BLaER1 (cell line): ENCODE measurements around the gene TRAPPC3L.

Source experiments
- H3K27ac ChIP-seq: shearing (Covaris generic); formaldehyde crosslinking; 2 replicates; pipeline ENCODE4 v1.8.1; 2022
- H3K27me3 ChIP-seq: shearing (Covaris generic); formaldehyde crosslinking; 2 replicates; pipeline ENCODE4 v1.8.1; 2022
- H3K36me3 ChIP-seq: shearing (Covaris generic); formaldehyde crosslinking; 2 replicates; pipeline ENCODE4 v1.8.1; 2022
- H3K4me1 ChIP-seq: shearing (Covaris generic); formaldehyde crosslinking; 2 replicates; pipeline ENCODE4 v1.8.1; 2022
- H3K4me2 ChIP-seq: shearing (Covaris generic); formaldehyde crosslinking; 2 replicates; pipeline ENCODE4 v1.8.1; 2022
- H3K4me3 ChIP-seq: shearing (Covaris generic); formaldehyde crosslinking; 2 replicates; pipeline ENCODE4 v1.8.1; 2022
- H3K9ac ChIP-seq: shearing (Covaris generic); formaldehyde crosslinking; 2 replicates; pipeline ENCODE4 v1.8.1; 2022
- H3K9me3 ChIP-seq: shearing (Covaris generic); formaldehyde crosslinking; 2 replicates; pipeline ENCODE4 v1.8.1; 2022
- H4K20me1 ChIP-seq: shearing (Covaris generic); formaldehyde crosslinking; 2 replicates; pipeline ENCODE4 v1.8.1; 2022
- Cebpa-rat ChIP-seq: shearing (Covaris generic); IDR thresholded peaks from 2 replicates; pipeline ENCODE4 v1.8.1; 2022

The TRAPPC3L gene

DNA sequence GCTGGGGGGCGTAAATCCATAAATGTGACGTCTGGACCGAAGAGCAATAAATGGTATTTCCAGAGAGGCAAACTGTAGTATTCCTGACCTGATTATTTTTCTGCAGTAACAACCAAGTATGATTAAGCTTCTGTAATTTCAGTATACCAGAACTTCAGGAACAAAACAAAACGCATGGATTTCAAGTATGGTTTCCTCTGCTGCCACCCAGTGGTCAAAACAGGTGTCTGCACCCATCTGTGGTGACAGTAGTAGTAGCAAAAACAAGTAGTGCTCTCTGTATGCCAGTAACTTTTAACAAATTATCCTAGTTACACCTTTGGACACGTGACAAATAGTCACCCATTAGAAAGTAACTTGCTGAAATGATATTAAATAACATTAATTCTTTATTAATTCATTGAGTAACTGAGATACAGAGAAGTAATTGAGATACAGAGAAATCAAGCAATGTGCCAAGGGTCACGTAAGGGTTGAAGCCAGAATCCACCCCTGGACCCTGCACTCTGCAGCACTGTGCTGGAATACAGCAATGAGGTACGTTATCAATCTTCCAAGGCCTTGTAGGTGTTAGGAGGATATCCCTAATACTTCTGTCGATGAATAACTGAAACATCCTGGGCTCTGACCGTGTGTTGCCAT lies 16.0 kb upstream of the TRAPPC3L start:
- no peak for TF ChIP-seq Cebpa-rat
- Histone ChIP-seq H3K36me3 (no peaks in the 10 kb centered on the region), H3K4me2 (no peak overlapping the region)

GRCh38 chr6:116560130-116560529 lies 14.6 kb upstream of the TRAPPC3L start:
- Histone ChIP-seq H3K27me3 (peaks cover 5% of the 10 kb centered on the region; the same call in 1 of the 2 replicates), H3K9ac (no peak overlapping the region), H3K4me3 (no peak overlapping the region), H4K20me1 (no peaks in the 10 kb centered on the region), H3K9me3 (no peaks in the 10 kb centered on the region), H3K4me1 (no peaks in the 10 kb centered on the region), H3K36me3 (no peaks in the 10 kb centered on the region), H3K27ac (no peak overlapping the region), H3K4me2 (no peak overlapping the region)
- TF ChIP-seq Cebpa-rat: no peak

More for the DNA sequence above, 16.0 kb upstream of the TRAPPC3L start:
- H3K9ac ChIP-seq: no peak overlapping the region
- H3K9me3 ChIP-seq: no peaks in the 10 kb centered on the region
- H3K4me1 ChIP-seq: no peaks in the 10 kb centered on the region
- no peak overlapping the region for H3K4me3 ChIP-seq
- peaks cover 11% of the 10 kb centered on the region; the same call in 1 of the 2 replicates for H3K27me3 ChIP-seq
- no peaks in the 10 kb centered on the region for H4K20me1 ChIP-seq
- H3K27ac ChIP-seq: no peak overlapping the region

DNA sequence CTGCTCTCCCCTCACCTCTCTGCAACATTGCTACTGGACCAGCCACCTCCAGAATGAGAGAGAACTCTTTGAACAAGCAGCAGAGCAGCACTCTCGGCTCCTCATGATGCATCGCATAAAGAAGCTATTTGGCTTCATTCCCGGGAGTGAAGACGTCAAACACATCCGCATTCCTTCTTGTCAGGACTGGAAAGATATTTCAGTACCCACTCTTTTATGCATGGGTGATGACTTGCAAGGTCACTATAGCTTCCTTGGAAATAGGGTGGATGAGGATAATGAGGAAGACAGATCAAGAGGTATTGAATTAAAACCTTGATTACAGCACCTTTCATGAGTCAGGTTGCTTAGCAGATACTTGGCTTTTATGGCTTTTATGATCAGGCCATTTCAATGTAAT lies 12.4 kb upstream of the TRAPPC3L start:
- no peaks in the 10 kb centered on the region for H3K4me1 ChIP-seq
- no peak overlapping the region for H3K27ac ChIP-seq

GRCh38 chr6:116556814-116557415 lies 11.4 kb upstream of the TRAPPC3L start:
- no peak for TF ChIP-seq Cebpa-rat
- Histone ChIP-seq H3K4me1 (no peaks in the 10 kb centered on the region), H3K9me3 (no peaks in the 10 kb centered on the region), H3K4me3 (no peak overlapping the region), H3K4me2 (no peak overlapping the region), H3K36me3 (no peaks in the 10 kb centered on the region), H3K9ac (no peak overlapping the region), H4K20me1 (no peaks in the 10 kb centered on the region), H3K27ac (no peak overlapping the region), H3K27me3 (no peaks in the 10 kb centered on the region)

More for the DNA sequence above, 12.4 kb upstream of the TRAPPC3L start:
- Histone ChIP-seq H3K9ac (no peak overlapping the region), H3K9me3 (no peaks in the 10 kb centered on the region), H3K36me3 (no peaks in the 10 kb centered on the region), H3K27me3 (no peaks in the 10 kb centered on the region), H3K4me2 (no peak overlapping the region), H4K20me1 (no peaks in the 10 kb centered on the region), H3K4me3 (no peak overlapping the region)
- TF ChIP-seq Cebpa-rat: no peak

- Histone ChIP-seq H4K20me1 (no peaks in the 10 kb centered on the region), H3K36me3 (no peaks in the 10 kb centered on the region), H3K4me2 (no peak overlapping the region), H3K4me1 (no peaks in the 10 kb centered on the region), H3K9ac (no peak overlapping the region), H3K27ac (no peak overlapping the region), H3K27me3 (no peaks in the 10 kb centered on the region), H3K4me3 (no peak overlapping the region), H3K9me3 (no peaks in the 10 kb centered on the region)
- no peak for TF ChIP-seq Cebpa-rat
Measured at GRCh38 chr6:116556065-116556464, 10.6 kb upstream of the TRAPPC3L start.

GRCh38 chr6:116553451-116553850 lies 8.0 kb upstream of the TRAPPC3L start, which contains the start of gene CALHM4:
CALHM4 (plus strand) TSS chr6:116553751; CDS start chr6:116553794, 43 bp downstream.
- Histone ChIP-seq H3K4me1 (no peaks in the 10 kb centered on the region), H3K36me3 (no peaks in the 10 kb centered on the region), H3K9ac (no peak within 1 kb of the TSS), H3K4me3 (no peak within 1 kb of the TSS), H3K27ac (no peak within 1 kb of the TSS), H3K27me3 (no peaks in the 10 kb centered on the region), H4K20me1 (no peaks in the 10 kb centered on the region), H3K9me3 (no peaks in the 10 kb centered on the region), H3K4me2 (no peak within 1 kb of the TSS)
- no peak for TF ChIP-seq Cebpa-rat

DNA sequence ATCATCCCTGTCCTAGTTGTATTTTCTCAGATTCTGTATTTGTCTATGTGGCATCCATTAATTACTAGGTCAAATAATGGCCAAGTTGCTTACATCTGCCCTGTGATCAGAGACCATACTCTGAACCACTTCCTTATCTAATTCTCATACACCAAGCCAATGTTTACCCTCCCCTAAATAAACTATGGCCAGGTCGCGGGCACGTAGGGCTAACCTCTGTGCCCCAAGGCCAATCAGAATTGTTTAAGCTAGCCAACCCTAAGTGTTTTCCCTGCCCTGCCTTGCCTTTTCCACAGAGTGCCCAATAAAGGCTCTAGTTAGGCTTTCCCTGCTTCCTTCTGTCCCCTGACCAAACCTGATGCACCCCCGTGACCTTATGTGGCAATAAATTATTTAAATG lies 5.3 kb upstream of the TRAPPC3L start:
- no peaks in the 10 kb centered on the region for H4K20me1 ChIP-seq
- no peaks in the 10 kb centered on the region for H3K27me3 ChIP-seq
- no peak for TF ChIP-seq Cebpa-rat
- H3K4me2 ChIP-seq: no peak overlapping the region
- H3K4me1 ChIP-seq: no peaks in the 10 kb centered on the region
- H3K27ac ChIP-seq: no peak overlapping the region
- H3K36me3 ChIP-seq: no peaks in the 10 kb centered on the region
- no peak overlapping the region for H3K4me3 ChIP-seq
- no peak overlapping the region for H3K9ac ChIP-seq
- no peaks in the 10 kb centered on the region for H3K9me3 ChIP-seq

- H3K9ac ChIP-seq: no peak overlapping the region
- no peaks in the 10 kb centered on the region for H3K9me3 ChIP-seq
- no peak overlapping the region for H3K4me2 ChIP-seq
- no peaks in the 10 kb centered on the region for H3K27me3 ChIP-seq
- H3K36me3 ChIP-seq: no peaks in the 10 kb centered on the region
- no peak overlapping the region for H3K4me3 ChIP-seq
- no peak overlapping the region for H3K27ac ChIP-seq
- H3K4me1 ChIP-seq: no peaks in the 10 kb centered on the region
- no peaks in the 10 kb centered on the region for H4K20me1 ChIP-seq
- no peak for TF ChIP-seq Cebpa-rat
Measured at GRCh38 chr6:116547358-116547757, 1.9 kb upstream of the TRAPPC3L start.

- no peak for TF ChIP-seq Cebpa-rat
- H3K36me3 ChIP-seq: no peaks in the 10 kb centered on the region
- H3K4me3 ChIP-seq: no peak overlapping the region
- H3K27ac ChIP-seq: no peak overlapping the region
- H4K20me1 ChIP-seq: no peaks in the 10 kb centered on the region
- no peaks in the 10 kb centered on the region for H3K27me3 ChIP-seq
- H3K4me1 ChIP-seq: no peaks in the 10 kb centered on the region
- H3K9ac ChIP-seq: no peak overlapping the region
- no peaks in the 10 kb centered on the region for H3K9me3 ChIP-seq
- H3K4me2 ChIP-seq: no peak overlapping the region
Measured at GRCh38 chr6:116543149-116543548, 2.3 kb downstream of the TRAPPC3L start.

DNA sequence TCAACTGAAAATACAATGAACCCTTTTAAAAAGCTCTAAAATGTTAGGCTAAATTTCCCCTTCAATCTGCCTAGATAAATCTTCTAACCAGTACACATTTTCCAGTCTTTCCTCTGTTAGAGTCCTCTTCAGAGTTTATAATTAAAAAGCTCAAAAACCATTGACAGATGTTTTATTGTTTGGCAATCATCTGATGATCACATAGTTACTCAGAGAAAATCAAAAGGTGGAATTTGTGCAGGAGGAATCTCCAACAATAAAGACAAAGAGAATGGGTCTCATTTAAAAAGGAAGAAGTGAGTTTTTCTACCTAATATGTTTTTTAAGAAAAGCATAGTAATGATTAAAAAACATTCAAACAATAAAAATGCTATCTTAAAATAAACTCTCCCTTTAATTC lies 3.1 kb downstream of the TRAPPC3L start:
- no peak overlapping the region for H3K9ac ChIP-seq
- H4K20me1 ChIP-seq: no peaks in the 10 kb centered on the region
- no peaks in the 10 kb centered on the region for H3K4me1 ChIP-seq
- H3K4me3 ChIP-seq: no peak overlapping the region
- H3K9me3 ChIP-seq: no peaks in the 10 kb centered on the region
- no peaks in the 10 kb centered on the region for H3K36me3 ChIP-seq
- no peaks in the 10 kb centered on the region for H3K27me3 ChIP-seq
- no peak overlapping the region for H3K4me2 ChIP-seq
- no peak overlapping the region for H3K27ac ChIP-seq
- TF ChIP-seq Cebpa-rat: no peak

DNA sequence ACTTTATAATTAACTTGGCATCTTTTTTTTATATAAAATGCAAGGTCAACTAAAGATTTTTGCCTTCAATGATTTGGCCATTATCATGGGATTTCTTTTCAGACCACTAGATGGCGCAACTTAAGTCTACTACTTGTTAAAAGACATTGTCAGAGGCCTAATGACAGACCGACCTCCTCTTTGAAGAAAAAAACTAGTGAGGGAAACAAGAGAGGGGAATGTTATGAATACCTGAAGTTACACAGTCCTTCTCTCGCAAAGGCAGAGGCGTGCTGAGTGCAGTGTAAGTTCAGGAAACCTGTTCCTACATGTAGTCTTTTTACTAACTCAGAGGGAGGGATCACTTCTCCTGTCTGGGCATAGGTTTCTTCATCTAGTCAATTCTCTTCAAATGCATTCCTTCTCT lies 9.3 kb downstream of the TRAPPC3L start:
- Histone ChIP-seq H3K4me1 (no peaks in the 10 kb centered on the region), H3K27me3 (no peaks in the 10 kb centered on the region), H3K36me3 (no peaks in the 10 kb centered on the region), H3K4me2 (no peak overlapping the region), H3K27ac (no peak overlapping the region), H3K9ac (no peak overlapping the region), H3K9me3 (no peaks in the 10 kb centered on the region), H3K4me3 (no peak overlapping the region), H4K20me1 (no peaks in the 10 kb centered on the region)
- no peak for TF ChIP-seq Cebpa-rat
